HCT116 (cell line): ENCODE results near the gene CCDC57. TPM values are rescaled to one million over a fixed set of nuclear protein-coding genes. Genes with fewer than 3 reads are reported as not detected.
"Not testable (repeated sequence)": the region's sequence is repeated elsewhere in the genome, so short reads cannot be mapped to it uniquely, and the experiment has no call there.

Experiments used
- ATAC-seq: fragments of 200-7000 bp; cut with Tn5 transposase; 2 replicates; pipeline ENCODE4 v1.9.1; 2020; ENCODE audit warnings: mild to moderate bottlenecking, moderate library complexity
- BruUV-seq: library from RNA; stranded (reverse); fragments of 400-500 nt; replicated peaks from 2 replicates; lab custom pipeline; 2021; lab: Mats Ljungman, UMichigan
- CTCF ChIA-PET: fragments of 300-600 bp; sonication (Branson Sonifier 250); formaldehyde crosslinking; loops from one replicate; lab custom pipeline; 2021; ENCODE audit warnings: antibody characterized with exemption; lab: Charles Lee
- POLR2A ChIA-PET: fragments of 300-600, 350-600 bp; sonication (Branson Sonifier 250); formaldehyde crosslinking; loops from one replicate; lab custom pipeline; 2021; ENCODE audit warnings: antibody characterized with exemption; lab: Charles Lee
- RAD21 ChIA-PET, 2 experiments: fragments of 300-600 bp; sonication (Branson Sonifier 250); formaldehyde crosslinking; loops; one replicate each; lab custom pipeline; 2023; ENCODE audit warnings: low total read pairs in 2 of 2; ENCODE audit not compliant: uncharacterized antibody in 2 of 2, unreplicated experiment in 2 of 2, low non-redundant PET in 1 of 2; lab: Charles Lee
- DNase-seq: peaks from one replicate; pipeline ENCODE4 v3.0.0-alpha.2; 2010; ENCODE audit warnings: low read depth, low spot score
- H2AFZ ChIP-seq: fragments of 200-600 bp; shearing (Covaris generic), sonication (generic); 2 replicates; pipeline ENCODE4 v1.6.1; 2017; ENCODE audit warnings: low read depth, mixed run types, mixed read lengths, antibody characterized with exemption, low read length; ENCODE audit not compliant: poor library complexity, severe bottlenecking
- H3K27ac ChIP-seq: 2 replicates; pipeline ENCODE4 v1.5.1; 2012; ENCODE audit warnings: low read depth, low read length
- H3K27me3 ChIP-seq: fragments of 200-600 bp; sonication (generic); 2 replicates; pipeline ENCODE4 v1.6.1; 2016; ENCODE audit warnings: mixed run types, low read length, mixed read lengths; ENCODE audit not compliant: insufficient read depth
- H3K36me3 ChIP-seq, 2 experiments: fragments of 200-500 bp in 1 of 2; fragments of 200-600 bp in 1 of 2; sonication (Bioruptor generic) in 1 of 2; sonication (generic) in 1 of 2; 2 replicates each; pipeline versions ENCODE4 v1.5.1 to v1.6.1; 2014 to 2016; ENCODE audit warnings: low read length in 2 of 2, inconsistent platforms in 1 of 2, mixed read lengths in 1 of 2, mixed run types in 1 of 2; ENCODE audit not compliant: insufficient read depth in 2 of 2, control insufficient read depth in 1 of 2
- H3K4me1 ChIP-seq, 2 experiments: fragments of 200-600 bp in 1 of 2; sonication (generic) in 1 of 2; 2 replicates each; pipeline versions ENCODE4 v1.5.1 to v1.6.1; 2012 to 2017; ENCODE audit warnings: low read length in 2 of 2, inconsistent platforms in 1 of 2, mild to moderate bottlenecking in 1 of 2, mixed read lengths in 1 of 2, mixed run types in 1 of 2, moderate library complexity in 1 of 2; ENCODE audit not compliant: insufficient read depth in 2 of 2, control insufficient read depth in 1 of 2
- H3K4me2 ChIP-seq: fragments of 200-600 bp; sonication (generic); 2 replicates; pipeline ENCODE4 v1.6.1; 2017; ENCODE audit warnings: mixed run types, low read length, mixed read lengths
- H3K4me3 ChIP-seq, 2 experiments: fragments of 200-600 bp in 1 of 2; sonication (generic) in 1 of 2; replicated peaks in 1 of 2; 2 replicates each; pipeline ENCODE4 v1.5.1; 2011 to 2016; ENCODE audit warnings: low read length in 2 of 2, control low read depth in 1 of 2, low read depth in 1 of 2, mild to moderate bottlenecking in 1 of 2, mixed read lengths in 1 of 2, mixed run types in 1 of 2
- H3K79me2 ChIP-seq: fragments of 200-600 bp; sonication (generic); 2 replicates; pipeline ENCODE4 v1.6.1; 2017; ENCODE audit warnings: mild to moderate bottlenecking, mixed run types, low read length, moderate library complexity, mixed read lengths; ENCODE audit not compliant: insufficient read depth
- H3K9ac ChIP-seq: fragments of 200-600 bp; sonication (generic); 2 replicates; pipeline ENCODE4 v1.6.1; 2016; ENCODE audit warnings: low read length, mixed read lengths
- H3K9me2 ChIP-seq: fragments of 200-600 bp; sonication (generic), shearing (Covaris generic); 2 replicates; pipeline ENCODE4 v1.6.1; 2017; ENCODE audit warnings: mixed run types, mild to moderate bottlenecking, moderate library complexity; ENCODE audit not compliant: insufficient read depth
- H3K9me3 ChIP-seq, 2 experiments: fragments of 200-500 bp in 1 of 2; fragments of 200-600 bp in 1 of 2; sonication (Bioruptor generic) in 1 of 2; sonication (generic) in 1 of 2; 2 replicates each; pipeline ENCODE4 v1.6.1; 2014 to 2017; ENCODE audit warnings: low read length in 2 of 2, mixed read lengths in 2 of 2, inconsistent platforms in 1 of 2, low read depth in 1 of 2, mild to moderate bottlenecking in 1 of 2, mixed run types in 1 of 2, moderate library complexity in 1 of 2; ENCODE audit not compliant: control insufficient read depth in 1 of 2, insufficient read depth in 1 of 2
- H4K20me1 ChIP-seq: fragments of 200-600 bp; sonication (generic), shearing (Covaris generic); 2 replicates; pipeline ENCODE4 v1.6.1; 2017; ENCODE audit warnings: mixed run types, mild to moderate bottlenecking, moderate library complexity; ENCODE audit not compliant: insufficient read depth
- CBX3 ChIP-seq: IDR thresholded peaks from 2 replicates; pipeline ENCODE4 v1.6.1; 2012; ENCODE audit warnings: low read depth
- FOSL1 ChIP-seq: IDR thresholded peaks from 2 replicates; pipeline ENCODE4 v1.6.1; 2012; ENCODE audit warnings: low read depth
- SRF ChIP-seq: IDR thresholded peaks from 2 replicates; pipeline ENCODE4 v1.6.1; 2012; ENCODE audit warnings: low read depth
- intact Hi-C: fragments of 100-400 bp; cut with micrococcal nuclease; formaldehyde crosslinking; loops from 2 replicates; pipeline ENCODE4 v1.10.0; 2022
- total RNA-seq: library from RNA; stranded (reverse); gene quantifications from one replicate; pipeline ENCODE4 v1.2.1, GENCODE V29; 2021; ENCODE audit not compliant: unreplicated experiment
- TF ChIP-seq, protein P1 (sequence below): IDR thresholded peaks from 2 replicates; pipeline ENCODE4 v1.6.1; 2012; ENCODE audit warnings: low read depth
- TF ChIP-seq, protein P2 (sequence below): IDR thresholded peaks from 2 replicates; pipeline ENCODE4 v1.6.1; 2012

The CCDC57 gene
- total RNA-seq, 1 experiment from 2014 or later, result 143 TPM

DNA sequence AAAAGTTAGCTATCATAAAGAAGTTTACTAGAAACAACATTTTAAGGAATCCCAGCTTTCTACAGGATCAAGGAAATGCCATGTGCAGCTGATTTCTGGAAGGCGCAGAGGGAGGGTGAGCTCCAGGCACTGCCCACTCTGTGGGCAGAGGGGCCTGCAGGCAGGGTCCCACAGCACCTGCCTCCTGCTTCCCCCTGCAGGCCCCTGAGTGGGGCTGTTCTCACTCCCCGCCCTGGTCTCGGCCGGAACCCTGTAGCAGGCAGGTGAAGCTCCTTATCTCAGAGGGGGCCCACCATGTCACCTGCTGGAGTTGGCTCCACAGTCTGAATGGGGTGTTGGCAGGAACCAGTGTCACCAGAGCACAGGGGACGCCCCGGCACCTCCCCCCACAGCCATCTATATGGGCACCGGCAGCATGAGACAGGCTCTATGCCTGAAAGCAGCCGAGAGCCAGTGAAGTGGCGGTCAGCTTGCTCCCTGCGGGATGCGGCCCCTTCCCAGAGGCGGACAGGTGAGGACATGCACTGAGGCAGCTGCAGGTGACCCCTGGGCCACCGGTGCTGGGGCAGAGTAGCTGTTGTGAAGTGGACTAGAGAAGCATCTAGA lies 67.0 kb downstream of the CCDC57 start (continued):
- TF ChIP-seq, protein P1, sequence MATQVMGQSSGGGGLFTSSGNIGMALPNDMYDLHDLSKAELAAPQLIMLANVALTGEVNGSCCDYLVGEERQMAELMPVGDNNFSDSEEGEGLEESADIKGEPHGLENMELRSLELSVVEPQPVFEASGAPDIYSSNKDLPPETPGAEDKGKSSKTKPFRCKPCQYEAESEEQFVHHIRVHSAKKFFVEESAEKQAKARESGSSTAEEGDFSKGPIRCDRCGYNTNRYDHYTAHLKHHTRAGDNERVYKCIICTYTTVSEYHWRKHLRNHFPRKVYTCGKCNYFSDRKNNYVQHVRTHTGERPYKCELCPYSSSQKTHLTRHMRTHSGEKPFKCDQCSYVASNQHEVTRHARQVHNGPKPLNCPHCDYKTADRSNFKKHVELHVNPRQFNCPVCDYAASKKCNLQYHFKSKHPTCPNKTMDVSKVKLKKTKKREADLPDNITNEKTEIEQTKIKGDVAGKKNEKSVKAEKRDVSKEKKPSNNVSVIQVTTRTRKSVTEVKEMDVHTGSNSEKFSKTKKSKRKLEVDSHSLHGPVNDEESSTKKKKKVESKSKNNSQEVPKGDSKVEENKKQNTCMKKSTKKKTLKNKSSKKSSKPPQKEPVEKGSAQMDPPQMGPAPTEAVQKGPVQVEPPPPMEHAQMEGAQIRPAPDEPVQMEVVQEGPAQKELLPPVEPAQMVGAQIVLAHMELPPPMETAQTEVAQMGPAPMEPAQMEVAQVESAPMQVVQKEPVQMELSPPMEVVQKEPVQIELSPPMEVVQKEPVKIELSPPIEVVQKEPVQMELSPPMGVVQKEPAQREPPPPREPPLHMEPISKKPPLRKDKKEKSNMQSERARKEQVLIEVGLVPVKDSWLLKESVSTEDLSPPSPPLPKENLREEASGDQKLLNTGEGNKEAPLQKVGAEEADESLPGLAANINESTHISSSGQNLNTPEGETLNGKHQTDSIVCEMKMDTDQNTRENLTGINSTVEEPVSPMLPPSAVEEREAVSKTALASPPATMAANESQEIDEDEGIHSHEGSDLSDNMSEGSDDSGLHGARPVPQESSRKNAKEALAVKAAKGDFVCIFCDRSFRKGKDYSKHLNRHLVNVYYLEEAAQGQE, result no peak
- TF ChIP-seq, protein P2, sequence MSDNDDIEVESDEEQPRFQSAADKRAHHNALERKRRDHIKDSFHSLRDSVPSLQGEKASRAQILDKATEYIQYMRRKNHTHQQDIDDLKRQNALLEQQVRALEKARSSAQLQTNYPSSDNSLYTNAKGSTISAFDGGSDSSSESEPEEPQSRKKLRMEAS, result no peak

DNA sequence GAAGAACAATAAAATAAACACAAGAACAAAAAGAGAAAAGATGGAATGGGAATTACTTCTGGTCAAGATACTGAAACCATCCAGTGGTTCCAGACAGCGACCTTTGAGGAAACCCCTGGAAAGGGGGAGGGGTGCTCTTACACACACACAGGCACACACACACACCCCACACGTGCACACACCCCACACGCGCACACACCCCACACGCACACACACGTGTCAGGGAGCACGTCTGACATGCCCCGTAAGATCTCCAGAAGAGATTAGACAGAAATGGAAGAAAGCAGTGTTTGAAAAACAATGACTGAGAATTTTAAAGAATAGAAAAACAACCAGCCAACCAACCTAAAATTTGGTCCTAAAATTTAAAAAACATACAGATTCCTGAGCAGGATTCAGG lies 69.3 kb downstream of the CCDC57 start:
- no peak for DNase-seq
- no peak for TF ChIP-seq SRF
- TF ChIP-seq, protein P2, result no peak
- no peak for TF ChIP-seq CBX3
- TF ChIP-seq FOSL1, result no peak
- intact Hi-C loops, result loop anchor here (5.0 kb wide), 1 partner anchor 36 kb away; no protein-coding TSS in a partner anchor
- Histone ChIP-seq H3K4me1 (no peaks in the 10 kb centered on the region), H3K9me2 (no peaks in the 10 kb centered on the region), H3K4me2 (no peak overlapping the region), H3K9ac (no peak overlapping the region), H3K79me2 (no peaks in the 10 kb centered on the region), H3K9me3 (no peaks in the 10 kb centered on the region), H3K36me3 (peaks cover 2 to 4% of the 10 kb centered on the region in 2 experiments; a peak in 1 of 4 replicates), H4K20me1 (no peaks in the 10 kb centered on the region), H3K27me3 (no peaks in the 10 kb centered on the region), H3K27ac (no peak overlapping the region), H2AFZ (no peak overlapping the region), H3K4me3 (no peak overlapping the region)
- ATAC-seq, result no peak
- RAD21 ChIA-PET, result no interaction called here
- CTCF ChIA-PET, result interaction anchor here (0.8 kb wide), 1 partner anchor 38 kb away, joined by 3 read pairs; no protein-coding TSS in a partner anchor
- POLR2A ChIA-PET, result interaction anchor here (0.7 kb wide), 1 partner anchor 8 kb away, joined by 3 read pairs; no protein-coding TSS in a partner anchor
- BruUV-seq, result no TSS peak

DNA sequence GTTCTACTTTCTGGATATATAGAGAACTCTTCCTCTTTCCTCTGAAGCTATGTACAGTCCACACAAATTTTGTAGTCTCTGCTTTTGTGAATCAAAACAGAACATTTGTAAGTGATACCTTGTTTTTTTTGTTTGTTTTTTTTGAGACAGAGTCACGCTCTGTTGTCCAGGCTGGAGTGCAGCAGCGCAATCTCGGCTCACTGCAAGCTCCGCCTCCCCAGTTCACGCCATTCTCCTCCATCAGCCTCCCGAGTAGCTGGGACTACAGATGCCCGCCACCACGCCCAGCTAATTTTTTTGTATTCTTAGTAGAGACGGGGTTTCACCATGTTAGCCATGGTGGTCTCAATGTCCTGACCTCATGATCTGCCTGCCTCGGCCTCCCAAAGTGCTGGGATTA lies 72.7 kb downstream of the CCDC57 start:
- H3K4me3 ChIP-seq, H3K27ac ChIP-seq, H3K79me2 ChIP-seq, H3K27me3 ChIP-seq, H3K4me2 ChIP-seq, H3K36me3 ChIP-seq, RAD21 ChIA-PET, H2AFZ ChIP-seq, CTCF ChIA-PET, H3K9me3 ChIP-seq, H3K4me1 ChIP-seq, H4K20me1 ChIP-seq, ATAC-seq, BruUV-seq, H3K9me2 ChIP-seq, H3K9ac ChIP-seq, DNase-seq, POLR2A ChIA-PET: not testable (repeated sequence)
- intact Hi-C loops, result loop anchor here (5.0 kb wide), 1 partner anchor 33 kb away; no protein-coding TSS in a partner anchor
